T-helper 2 cell treated with Interferon-gamma antibody and Interleukin-4, amounts not matched to agents 100 ng/mL and 5 ng/mL, for 36 hours (primary cell): ENCODE measurements around the gene SLC25A22. TPM values are rescaled to one million over a fixed set of nuclear protein-coding genes. Genes with fewer than 3 reads are reported as not detected.

Experiments used
- intact Hi-C: fragments of 100-400 bp; cut with micrococcal nuclease; formaldehyde crosslinking; loops from one replicate; pipeline ENCODE4 v1.15.1; 2023
- total RNA-seq: library from RNA; stranded (reverse); gene quantifications from 2 replicates; pipeline ENCODE4 v1.2.3, GENCODE V29; 2022

Gene SLC25A22
- total RNA-seq, 1 donor from 2014 or later, result 57.4 TPM

DNA sequence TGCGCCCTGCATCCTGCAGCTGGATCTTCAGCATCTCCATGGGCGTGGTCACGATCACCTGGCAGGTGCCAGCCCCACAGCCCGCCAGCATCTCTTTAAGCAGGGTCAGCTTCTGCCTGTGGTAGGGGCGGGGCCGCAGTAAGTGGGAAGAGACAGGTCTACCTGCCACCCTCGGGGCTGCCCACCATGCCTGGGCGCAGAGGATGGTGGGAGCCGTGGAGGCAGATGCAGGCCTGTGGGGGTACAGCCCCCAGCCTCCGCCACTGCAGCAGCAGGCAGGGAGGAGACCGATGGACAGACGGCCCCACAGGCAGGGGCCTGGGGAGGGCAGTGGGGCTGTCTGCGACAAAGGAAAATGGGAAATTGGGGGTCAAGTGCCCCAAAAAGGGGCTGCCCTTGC, 5.2 kb downstream of the SLC25A22 start:
- intact Hi-C loops, result no loop called here

DNA sequence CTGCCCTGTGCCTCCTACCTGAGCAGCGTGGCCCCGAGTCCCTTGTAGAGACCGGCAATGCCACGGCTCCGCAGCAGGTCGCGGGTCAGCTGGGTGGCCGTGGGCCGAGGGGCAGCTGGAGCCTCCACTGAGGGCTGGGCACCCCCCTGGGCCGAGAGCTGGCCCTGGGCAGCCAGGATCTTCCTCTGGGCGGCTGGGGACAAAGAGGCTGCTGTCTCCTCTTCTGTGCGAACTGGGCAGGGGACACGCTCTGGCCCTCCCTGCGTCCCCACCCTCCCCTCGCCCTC, 5.6 kb downstream of the SLC25A22 start:
- intact Hi-C loops, result no loop called here

GRCh38 chr11:791658-792534, 6.2 kb downstream of the SLC25A22 start:
- intact Hi-C loops, result no loop called here

GRCh38 chr11:790721-791564, 7.1 kb downstream of the SLC25A22 start:
- intact Hi-C loops, result no loop called here

DNA sequence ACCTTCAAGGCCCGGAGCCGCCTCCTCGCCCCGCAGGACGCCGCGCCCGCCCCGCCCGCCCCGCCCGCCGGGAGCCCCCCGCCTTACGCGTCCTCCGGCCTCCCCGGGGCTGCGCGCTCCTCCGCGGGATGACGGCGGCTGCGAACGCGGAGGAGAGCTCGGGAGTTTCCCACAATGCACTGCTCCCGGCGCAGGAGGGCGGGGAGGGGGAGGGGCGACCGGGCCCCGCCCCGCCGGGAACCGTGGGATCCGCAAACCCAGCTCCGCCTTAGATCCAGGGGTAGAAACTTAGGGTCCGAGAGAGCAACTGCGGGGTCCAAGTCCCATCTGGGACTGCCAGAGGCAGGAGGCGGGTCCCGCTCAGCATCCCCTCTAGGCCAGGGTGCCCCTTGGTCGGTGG, 8.1 kb downstream of the SLC25A22 start, which contains the start of gene CEND1:
CEND1 (minus strand) TSS at position 148 of the 400 bp plus-strand sequence. CDS start 1,514 bp downstream, outside the sequence.
- intact Hi-C loops, result no loop called here

GRCh38 chr11:788953-789940, 8.8 kb downstream of the SLC25A22 start:
- intact Hi-C loops, result no loop called here

DNA sequence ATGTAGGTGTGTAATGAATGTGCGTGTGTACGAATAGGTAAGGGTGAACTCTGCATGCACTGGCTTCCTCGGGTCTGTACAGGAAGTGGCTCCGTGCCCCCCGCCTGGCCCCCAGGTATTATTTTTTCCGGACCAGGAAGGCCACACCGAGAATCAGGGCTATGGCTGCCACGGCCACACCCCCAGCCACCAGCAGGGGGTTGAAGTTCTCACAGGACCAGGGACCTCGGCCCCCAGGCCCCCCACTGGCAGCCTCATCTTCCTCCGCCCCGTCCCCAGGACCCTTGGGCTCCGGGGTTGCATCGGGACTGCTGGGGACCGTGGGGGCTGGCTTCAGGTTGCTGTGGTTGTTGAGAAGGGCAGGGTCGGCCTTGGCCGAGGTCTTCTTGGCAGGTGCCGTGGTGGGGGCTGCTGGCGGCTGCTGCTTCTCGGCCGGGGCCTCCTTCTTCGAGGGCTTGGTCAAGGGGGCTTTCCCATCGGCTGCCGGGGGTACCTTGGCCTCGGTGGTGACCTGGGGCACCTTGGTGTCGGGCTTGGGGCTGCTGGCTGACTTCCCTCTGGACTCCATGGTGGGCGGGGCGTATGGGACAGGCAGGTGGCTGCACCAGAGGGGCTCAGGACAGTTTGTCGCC, 10.0 kb downstream of the SLC25A22 start:
- intact Hi-C loops, result no loop called here

GRCh38 chr11:787084-787675, 10.9 kb downstream of the SLC25A22 start:
- intact Hi-C loops, result no loop called here

DNA sequence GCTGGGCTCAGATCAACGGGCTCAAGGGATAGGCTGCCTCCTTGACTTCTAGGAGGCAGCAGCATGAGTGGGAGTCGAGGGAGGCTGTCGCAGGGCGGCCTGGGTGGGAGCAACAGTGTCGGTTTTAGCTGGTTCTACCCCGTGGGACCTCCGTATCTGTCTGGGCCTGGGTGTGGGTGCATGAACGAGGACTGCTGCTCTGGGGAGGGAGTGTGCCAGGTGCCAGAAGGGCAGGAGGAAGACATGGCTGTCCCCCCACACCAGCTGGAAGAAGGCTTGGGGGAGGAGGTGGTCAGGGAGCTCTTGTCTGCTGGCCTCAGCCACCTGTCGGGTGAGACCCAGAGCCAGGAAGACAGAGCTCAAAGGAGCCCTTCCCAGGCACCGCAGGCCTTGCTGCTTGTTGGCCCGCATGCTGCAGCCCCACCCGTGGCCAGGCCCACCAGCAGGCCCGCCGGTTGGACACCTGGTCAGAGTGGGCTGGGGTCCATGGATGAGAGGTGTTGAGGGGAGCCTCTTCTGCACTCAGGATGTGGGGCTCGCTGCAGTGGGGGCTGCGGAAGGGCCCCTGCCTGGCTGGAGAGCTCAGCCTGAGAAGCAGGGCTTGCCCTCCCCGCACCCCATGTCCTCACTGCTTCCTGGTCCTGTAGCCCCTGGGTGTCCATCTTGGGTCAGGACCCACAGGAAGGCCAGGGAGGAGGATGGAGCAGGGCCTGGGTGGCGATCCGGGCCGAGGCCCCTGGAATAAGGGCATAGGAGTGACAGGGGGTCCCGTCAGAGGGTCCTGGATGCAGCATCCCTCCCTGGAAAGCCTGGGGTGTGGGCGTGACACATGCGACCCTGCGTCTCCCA, 11.6 kb downstream of the SLC25A22 start:
- intact Hi-C loops, result no loop called here

- intact Hi-C loops, result no loop called here
Observed at GRCh38 chr11:783581-784015, 14.5 kb downstream of the SLC25A22 start.

DNA sequence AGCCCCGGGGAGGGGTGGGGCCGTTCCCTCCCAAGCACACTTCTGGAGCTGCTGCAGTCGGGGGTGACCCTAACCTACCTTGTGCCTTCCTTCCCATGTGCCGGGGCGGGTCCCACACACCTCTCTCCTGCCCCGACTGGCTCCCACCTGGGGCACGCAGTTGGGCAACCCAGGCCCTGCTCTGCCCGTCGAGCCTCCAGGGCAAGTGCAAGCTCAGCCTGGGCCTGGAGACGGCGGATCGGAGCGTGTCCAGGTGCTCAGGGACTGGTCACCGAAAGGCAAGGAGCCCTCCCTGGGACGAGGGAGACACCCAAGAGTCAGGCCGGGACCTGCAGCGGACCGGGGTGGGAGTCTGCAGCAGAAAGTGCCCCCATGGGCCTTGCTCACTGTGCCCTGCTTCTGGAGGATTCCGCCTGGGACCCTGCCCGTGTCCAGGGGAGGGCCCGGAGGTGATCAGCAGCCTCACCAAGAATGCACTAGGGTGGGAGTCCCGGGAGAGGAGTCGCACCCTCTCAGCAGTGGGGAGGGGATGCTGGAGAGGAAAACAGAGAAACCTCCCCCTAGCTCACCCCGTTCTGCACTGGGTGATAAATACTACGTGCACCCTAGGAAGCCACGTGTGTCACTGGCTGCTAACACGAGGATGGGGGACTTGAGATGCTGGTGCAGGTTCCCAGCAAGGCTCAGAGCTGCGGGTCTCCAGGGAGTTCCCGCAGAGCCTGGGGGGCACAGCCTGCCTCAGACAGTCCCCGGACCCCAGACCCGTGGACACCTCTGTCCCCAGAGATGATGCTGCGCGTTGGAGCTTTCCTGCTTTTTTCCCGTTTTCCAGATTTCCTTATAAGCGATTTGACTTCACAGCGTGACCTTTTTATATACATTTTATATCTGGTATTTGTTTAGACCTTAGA, 15.6 kb downstream of the SLC25A22 start:
- intact Hi-C loops, result no loop called here

DNA sequence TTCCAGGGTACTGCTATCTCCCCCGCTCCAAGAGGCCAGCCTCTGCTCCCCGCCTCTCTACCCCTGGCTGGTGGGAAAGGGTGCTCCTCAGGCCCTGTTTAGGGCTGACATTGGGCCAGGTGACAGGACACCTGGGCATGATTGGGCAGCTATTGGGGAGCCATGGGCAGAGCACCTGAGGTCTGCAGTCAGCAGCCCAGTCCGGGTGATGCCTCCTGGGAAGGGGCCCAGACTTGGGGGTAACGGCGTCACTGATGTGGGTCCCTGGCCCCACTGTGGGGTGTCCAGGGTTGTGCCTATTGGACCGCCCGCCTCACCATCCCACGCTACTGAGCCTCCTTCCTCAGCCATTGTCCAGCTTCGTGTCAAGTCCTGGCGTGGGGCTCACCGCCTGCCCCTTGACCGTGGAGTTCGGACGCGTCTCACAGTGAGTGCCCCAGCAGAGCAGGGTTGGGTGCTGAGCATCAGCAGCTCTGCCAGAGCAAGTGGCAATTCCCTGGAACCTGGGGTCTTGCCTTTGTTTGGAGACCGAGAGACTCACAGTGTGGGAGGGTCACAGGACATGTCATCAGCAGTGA, 18.0 kb downstream of the SLC25A22 start:
- intact Hi-C loops, result no loop called here

DNA sequence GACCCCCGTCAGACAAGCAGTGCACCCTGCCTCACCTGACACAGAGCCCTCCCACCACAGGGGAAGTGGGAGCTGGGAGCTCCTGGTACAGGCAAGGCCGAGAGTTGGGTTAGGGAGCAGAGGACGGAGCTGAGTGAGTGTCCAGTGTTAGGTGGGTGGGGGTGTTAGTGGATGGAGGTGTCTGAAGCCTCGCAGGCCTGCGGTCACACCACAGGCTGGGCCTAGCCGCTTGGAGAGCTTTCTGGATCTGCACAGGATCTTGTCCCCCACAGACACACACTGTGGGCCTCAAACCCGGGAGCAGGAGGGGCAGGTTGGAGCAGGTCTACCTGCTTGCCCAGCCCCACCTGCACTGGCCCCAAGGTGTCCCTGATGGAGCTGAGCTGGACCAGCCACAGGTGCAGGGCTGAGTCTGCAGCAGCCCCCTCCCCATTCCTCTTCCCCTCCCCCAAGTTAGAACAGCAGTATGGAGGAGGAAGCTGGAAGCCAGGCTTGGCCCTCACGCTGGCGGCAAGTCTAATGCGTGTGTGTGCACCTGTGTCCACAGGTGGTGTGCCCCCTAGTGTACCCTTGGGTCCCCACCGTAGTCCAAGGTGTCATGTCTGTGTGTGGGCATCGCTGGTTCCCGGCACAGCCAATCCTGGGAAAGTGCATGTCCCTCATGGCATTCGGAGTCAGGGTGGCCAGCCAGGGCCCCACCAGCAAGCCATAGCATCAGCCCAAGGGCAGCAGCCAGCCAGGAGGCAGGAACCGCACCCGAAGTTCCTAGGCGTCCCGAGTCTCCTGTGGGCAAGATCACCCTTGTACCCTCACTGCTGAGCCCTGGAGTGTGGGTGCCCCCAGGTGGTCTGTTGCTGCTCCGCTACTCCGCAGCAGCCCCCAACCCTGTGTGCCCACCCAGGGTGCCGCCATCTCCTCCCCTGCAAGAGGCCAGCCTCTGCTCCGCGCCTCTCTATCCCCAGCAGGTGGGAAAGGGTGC, 18.8 kb downstream of the SLC25A22 start:
- intact Hi-C loops, result no loop called here

DNA sequence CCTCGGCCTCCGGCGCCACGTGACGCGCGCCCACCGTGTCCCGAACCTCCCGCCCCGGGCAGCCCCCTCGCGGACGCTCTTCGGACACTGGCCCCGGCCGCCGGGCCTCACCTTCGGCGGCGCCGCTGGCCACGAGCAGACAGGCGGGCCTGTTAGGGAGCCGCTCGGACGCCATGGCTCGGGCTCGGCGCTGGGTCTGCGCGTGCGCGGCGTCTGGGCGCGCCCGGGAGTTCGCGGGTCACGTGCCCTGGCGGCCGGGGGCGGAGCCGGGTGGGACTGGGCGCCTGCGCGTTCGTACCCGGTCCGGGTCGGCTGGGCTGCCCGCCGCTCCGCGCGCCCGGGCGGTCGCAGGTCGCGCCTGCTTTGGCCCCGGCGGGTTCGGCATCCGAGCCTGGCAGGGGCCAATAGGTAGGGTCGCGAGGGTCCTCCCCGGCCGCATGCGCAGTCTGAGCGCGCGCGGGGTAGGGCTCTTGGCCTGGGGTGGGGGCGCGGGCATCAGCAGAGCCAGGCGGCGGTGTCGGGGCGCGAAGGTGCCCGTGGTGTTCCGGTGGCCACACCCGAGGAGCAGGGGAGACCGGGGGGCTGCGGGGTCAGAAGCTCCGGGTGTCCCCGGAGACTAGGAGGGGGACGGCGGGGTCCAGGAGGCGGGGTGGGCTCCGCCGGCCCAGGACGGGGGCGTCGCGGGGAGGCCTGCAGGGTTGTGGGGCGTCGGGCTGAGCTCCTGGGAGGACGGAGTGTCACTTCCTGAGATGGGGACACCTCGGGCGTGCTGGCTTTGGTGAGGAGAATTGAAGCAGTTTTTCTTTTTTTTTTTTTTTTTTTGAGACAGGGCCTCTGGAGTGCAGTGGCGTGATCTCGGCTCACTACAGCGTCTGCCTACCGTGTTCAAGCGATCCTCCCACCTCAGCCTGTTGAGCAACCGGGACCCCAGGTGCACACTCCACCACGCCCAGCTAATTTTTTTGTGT, 20.5 kb downstream of the SLC25A22 start, which contains the start of gene GATD1:
GATD1 (minus strand) TSS at position 200 of the 968 bp plus-strand sequence; CDS start at position 175, 25 bp downstream.
- intact Hi-C loops, result loop anchor here (1.0 kb wide), 1 partner anchor 21 kb away; the partner anchor contains the start of gene SLC25A22
